Neutrophil (primary cell): ENCODE measurements around the gene ICAM3.

Experiments used
- H3K27ac ChIP-seq: fragments of 200-600 bp; sonication (generic); 2 replicates; pipeline ENCODE4 v1.5.1; 2016; ENCODE audit warnings: mild to moderate bottlenecking, moderate library complexity
- H3K27me3 ChIP-seq: fragments of 200-600 bp; sonication (generic); 2 replicates; pipeline ENCODE4 v1.6.0; 2016; ENCODE audit warnings: mild to moderate bottlenecking
- H3K36me3 ChIP-seq: fragments of 200-600 bp; sonication (generic); 2 replicates; pipeline ENCODE4 v1.5.1; 2017
- H3K4me1 ChIP-seq, 2 experiments: fragments of 200-600 bp in 1 of 2; sonication (generic) in 1 of 2; 1 replicate in 1 of 2; 2 replicates in 1 of 2; pipeline versions ENCODE4 v1.5.1 to v1.6.1; 2013 to 2016; ENCODE audit warnings: low read depth in 1 of 2, low read length in 1 of 2, mild to moderate bottlenecking in 1 of 2, moderate library complexity in 1 of 2; ENCODE audit not compliant: control insufficient read depth in 1 of 2, insufficient read depth in 1 of 2
- H3K4me3 ChIP-seq, 2 experiments: fragments of 200-600 bp in 1 of 2; sonication (generic) in 1 of 2; 1 replicate in 1 of 2; 2 replicates in 1 of 2; pipeline ENCODE4 v1.5.1; 2013 to 2016; ENCODE audit warnings: low read depth in 1 of 2, low read length in 1 of 2, mild to moderate bottlenecking in 1 of 2, moderate library complexity in 1 of 2
- H3K9me3 ChIP-seq: fragments of 200-600 bp; sonication (generic); 2 replicates; pipeline ENCODE4 v1.5.1; 2016
- CTCF ChIP-seq: fragments of 200-600 bp; sonication (generic); IDR thresholded peaks from 2 replicates; pipeline ENCODE4 v1.5.1; 2016; ENCODE audit warnings: antibody characterized with exemption

ICAM3 gene

GRCh38 chr19:10320602-10321416 is 18.6 kb downstream of the ICAM3 start:
- Histone ChIP-seq H3K27me3 (no peaks in the 10 kb centered on the region), H3K4me3 (no peak overlapping the region), H3K36me3 (peaks cover 98% of the 10 kb centered on the region), H3K9me3 (no peaks in the 10 kb centered on the region), H3K4me1 (peaks cover 2 to 4% of the 10 kb centered on the region in 2 experiments), H3K27ac (no peak overlapping the region)
- no peak for TF ChIP-seq CTCF

DNA sequence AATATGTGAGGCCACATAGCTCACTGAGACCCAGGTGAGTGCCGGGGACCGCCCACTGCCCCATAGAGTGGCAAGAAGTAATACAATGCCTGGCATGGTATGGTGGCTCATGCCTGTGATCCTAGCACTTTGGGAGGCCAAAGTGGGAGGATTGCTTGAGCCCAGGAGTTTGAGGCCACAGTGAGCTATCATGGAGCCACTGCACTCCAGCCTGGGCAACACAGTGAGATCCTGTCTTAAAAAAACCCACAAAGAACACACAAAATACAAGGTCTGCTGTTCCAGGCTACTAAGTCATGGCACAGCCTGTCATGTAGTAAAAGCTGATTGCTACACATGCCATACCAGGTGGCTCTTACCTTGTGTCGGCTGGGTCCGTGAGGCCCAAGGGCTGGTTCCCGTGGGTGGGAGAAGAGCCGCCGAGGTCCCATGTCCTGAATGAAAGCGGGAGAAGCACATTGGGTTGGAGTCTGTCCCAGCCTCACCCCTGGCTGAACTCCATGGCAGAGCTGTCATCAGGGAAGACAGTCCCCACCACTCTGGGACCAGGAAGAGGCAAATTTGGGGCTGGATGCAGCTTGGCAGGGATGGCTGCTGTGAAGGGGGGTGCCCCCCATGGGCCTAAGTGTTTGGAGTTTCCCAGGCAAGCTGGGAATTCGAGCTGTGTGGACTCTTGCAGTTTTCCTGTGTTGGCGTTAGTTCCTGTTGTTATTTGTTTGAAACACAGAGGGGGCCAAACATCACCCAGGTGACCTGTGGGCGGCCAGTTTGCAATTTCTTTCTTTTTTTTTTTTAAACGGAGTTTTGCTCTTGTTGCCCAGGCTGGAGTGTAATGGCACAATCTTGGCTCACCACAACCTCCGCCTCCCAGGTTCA is 20.4 kb downstream of the ICAM3 start:
- H3K4me1 ChIP-seq = peaks cover 10 to 11% of the 10 kb centered on the region in 2 experiments
- no peak for TF ChIP-seq CTCF
- peaks cover 82% of the 10 kb centered on the region for H3K36me3 ChIP-seq
- H3K4me3 ChIP-seq = no peak overlapping the region
- H3K27ac ChIP-seq = no peak overlapping the region
- H3K27me3 ChIP-seq = peaks cover 8% of the 10 kb centered on the region
- no peaks in the 10 kb centered on the region for H3K9me3 ChIP-seq

- Histone ChIP-seq H3K36me3 (peaks cover 71% of the 10 kb centered on the region), H3K27me3 (peaks cover 8% of the 10 kb centered on the region), H3K9me3 (no peaks in the 10 kb centered on the region), H3K27ac (peak overlapping the region; percentile 52), H3K4me3 (no peak overlapping the region), H3K4me1 (peaks cover 10 to 11% of the 10 kb centered on the region in 2 experiments)
- no peak for TF ChIP-seq CTCF
These were observed 21.5 kb downstream of the ICAM3 start for GRCh38 chr19:10317857-10318462.

DNA sequence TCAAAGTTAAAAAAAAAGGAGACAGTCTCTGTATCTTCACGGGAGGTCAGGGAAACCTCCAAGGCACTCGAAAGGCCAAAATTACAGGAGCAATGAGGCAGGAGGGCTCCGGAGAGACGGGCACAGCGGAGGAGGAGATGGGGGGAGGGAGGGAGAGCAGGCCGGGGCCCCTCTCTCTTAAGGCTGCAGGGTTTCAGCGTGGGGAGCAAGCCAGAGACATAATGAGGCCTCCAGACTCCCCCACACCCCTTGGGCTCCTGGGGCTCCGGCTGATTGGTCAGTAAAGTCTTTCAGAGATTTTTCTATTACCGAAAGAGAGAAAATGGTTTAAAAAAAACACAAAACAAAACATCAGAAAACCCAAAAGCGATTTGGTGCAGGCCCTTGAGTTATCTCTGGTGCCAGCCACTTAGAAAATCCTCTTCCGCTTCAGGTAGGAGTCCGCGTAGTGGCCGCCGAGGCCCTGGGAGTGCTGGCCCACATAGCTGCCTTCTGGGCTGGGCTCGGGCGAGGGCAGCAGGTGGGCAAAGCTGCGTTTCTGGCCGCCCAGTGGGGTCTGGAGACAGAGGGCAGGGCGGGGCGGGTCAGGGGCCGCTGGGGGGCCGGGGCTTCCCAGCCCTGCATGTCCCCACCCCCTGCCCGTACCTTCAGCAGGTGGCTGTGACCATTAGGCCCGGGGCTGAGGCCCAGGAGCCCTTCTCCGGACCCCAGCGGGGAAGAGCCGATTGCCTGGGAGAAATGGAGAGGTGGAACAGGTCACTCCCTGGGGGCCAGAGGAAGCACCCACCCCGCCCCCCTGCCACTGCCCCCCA is 22.2 kb downstream of the ICAM3 start:
- Histone ChIP-seq H3K9me3 (no peaks in the 10 kb centered on the region), H3K4me1 (peaks cover 10 to 11% of the 10 kb centered on the region in 2 experiments), H3K36me3 (peaks cover 64% of the 10 kb centered on the region), H3K4me3 (no peak overlapping the region), H3K27me3 (peaks cover 8% of the 10 kb centered on the region), H3K27ac (peak overlapping the region; percentile 52)
- TF ChIP-seq CTCF = no peak
